NCI-H526 treated with DMSO at 0.1 percent for 48 hours (cell line): ENCODE results near the gene BCAS1.

Experiments
- DNase-seq: peaks from one replicate; lab custom pipeline; 2025; lab: John Stamatoyannopoulos, UW

Gene BCAS1

DNA sequence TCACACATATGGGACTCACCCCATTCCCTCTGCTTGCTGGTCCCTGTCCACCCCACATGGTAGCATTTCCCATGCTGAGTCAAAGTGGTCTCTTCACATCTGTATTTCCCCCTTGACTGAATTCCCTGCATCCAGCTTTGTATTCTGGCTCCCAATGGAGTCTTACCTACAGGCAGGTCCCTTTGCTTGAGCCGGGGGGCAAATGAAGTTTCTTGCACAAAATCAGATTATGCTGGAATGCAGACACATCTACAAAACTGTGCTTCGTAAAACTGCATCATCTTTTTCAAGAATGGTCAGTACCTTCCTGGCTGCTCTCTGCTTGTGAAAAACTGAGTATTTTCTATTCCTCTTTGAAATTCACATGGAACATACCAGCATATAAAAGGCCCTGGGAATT is 32.1 kb upstream of the BCAS1 start:
- no peak for DNase-seq

GRCh38 chr20:54100563-54100962 is 30.2 kb upstream of the BCAS1 start:
- no peak for DNase-seq

DNA sequence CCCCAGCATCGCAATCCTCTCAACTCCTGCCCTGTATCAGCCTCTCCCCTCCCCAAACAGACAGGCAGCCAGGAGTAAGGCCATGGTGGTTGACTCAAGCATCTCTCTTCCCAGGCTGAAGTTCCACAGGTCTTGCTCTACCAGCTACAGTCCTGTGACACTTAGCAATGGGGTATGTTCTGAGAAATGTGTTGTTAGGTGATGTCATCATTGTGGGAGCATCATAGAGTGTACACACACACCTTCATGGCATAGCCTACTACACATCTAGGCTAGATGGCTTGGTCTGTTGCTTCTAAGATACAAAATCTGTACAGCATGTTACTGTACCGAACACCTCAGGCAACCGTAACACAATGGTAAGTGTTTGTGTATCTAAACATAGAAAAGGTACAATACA is 29.5 kb upstream of the BCAS1 start:
- no peak for DNase-seq

- no peak for DNase-seq
Observed at GRCh38 chr20:54098047-54098446, 27.7 kb upstream of the BCAS1 start.

DNA sequence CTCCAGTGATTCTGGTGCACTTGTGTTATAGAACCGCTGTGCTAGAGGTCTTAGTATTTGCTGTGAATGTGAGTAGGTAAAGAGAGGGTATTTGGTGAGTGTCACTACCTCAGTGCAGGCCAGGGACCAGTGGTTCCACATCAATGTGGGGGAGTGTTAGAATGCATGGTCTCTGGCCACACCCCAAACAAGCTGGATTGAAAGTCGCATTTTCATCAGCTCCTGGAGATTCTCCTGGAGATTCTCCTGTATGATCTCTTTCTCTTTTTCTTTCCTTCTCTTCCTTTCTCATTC is 26.8 kb upstream of the BCAS1 start:
- DNase-seq: no peak

GRCh38 chr20:54095824-54096223 is 25.4 kb upstream of the BCAS1 start:
- no peak for DNase-seq

DNA sequence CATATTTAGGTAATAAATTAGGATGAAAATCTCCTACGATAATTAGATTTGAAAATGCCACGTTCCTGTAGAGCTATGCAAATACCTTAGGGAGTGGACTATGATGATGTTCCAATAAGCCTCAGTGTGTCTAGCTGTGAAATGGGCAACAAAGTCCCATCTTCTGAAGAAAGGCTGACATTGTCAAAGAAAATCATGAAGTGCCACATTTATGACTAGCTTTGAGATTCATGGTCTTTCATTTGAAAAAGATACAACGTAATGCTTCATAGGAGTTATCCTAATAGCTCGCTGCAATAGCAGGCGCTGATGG is 23.8 kb upstream of the BCAS1 start:
- DNase-seq: no peak

DNA sequence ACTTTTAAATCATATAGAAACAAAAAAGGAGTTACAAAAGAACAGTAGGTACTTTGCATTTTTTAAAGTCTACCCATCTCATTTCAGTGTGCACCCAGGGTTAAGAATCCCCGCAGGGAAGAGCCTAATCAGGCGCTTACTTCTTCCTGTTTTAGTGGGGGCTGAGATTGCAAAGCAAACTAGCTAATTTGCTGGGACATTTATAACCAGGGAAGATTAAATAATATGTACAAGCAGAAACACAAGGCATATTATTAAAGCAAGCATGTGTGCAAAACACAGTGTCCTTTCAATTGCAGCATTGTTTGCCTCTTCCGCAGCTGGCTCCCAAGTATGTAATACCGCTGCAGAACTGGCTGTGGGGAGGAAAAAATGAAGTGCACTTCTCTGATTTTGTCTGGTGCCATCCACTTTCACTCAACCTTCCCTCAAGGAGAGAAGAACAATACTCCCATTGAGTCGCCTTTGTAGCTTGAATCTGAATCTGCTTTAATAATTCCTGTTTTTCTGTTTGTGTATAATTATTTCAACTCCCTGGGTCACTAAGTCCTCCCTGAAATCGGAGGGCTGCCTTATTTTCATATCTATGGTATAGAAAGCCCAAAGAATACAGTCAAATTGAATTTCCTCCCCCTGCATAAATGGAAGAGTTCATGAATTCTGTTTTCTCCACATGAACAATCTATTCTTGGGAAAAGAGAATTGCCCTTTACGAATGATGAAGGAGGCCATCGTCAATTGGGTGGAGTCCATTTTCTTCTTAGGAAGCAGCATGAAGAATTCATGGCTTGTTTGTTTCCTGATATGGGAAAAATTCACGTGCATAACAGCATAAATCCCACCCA is 23.3 kb upstream of the BCAS1 start:
- peak; percentile 20 for DNase-seq

DNA sequence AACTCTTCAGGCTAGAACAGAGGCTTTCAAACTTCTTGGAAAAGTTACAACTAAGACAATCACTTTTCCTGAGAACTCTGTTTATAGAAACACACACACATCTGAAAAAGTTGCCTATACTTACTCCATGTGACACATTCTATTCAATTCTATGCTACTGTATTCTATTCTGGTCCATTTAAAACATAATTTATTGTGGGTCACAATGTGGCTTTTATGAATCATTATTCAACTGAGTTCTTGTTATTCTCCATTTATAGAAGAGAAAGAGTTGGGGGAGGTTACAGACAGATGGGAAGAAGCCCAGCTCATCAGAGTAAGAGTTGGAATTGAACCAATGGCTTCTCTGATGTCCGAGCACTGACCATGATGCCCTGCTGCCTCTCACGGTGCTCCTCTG is 21.6 kb upstream of the BCAS1 start:
- no peak for DNase-seq

DNA sequence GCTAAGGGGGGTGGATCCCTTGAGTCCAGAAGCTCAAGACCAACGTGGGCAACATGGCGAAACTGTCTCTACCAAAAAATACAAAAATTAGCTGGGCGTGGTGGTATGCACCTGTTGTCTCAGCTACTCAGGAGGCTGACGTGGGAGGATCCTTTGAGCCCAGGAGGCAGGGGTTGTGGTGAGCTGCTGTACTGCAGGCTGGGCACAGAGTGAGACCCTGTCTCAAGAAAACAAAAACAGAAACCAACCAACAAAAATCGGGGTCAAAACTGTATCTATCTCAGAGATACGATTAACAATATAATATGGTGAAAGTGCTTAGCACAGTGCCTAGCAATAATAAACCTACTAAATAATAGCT is 20.7 kb upstream of the BCAS1 start:
- no peak for DNase-seq

GRCh38 chr20:54090230-54091119 is 20.1 kb upstream of the BCAS1 start:
- no peak for DNase-seq

DNA sequence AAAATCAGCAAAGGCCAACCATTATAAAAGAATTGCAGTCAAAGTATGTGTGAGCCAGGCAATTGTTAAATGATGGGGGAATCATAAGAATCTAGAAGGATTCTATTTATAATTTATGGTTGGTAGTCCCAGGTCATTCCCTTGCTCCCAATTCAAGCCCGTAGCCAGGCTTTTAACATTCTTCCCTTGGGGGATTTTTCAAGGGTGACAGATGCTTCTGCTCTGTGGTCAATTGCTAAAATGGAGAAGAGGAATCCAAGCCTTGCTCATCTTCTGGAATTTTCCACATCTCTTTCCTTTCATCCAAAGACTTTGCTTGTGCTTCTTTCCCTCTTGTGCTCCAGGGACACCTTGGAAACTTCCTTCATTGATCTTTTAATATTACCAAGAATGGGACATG is 18.0 kb upstream of the BCAS1 start:
- no peak for DNase-seq

GRCh38 chr20:54086507-54087039 is 16.2 kb upstream of the BCAS1 start:
- DNase-seq: no peak

DNA sequence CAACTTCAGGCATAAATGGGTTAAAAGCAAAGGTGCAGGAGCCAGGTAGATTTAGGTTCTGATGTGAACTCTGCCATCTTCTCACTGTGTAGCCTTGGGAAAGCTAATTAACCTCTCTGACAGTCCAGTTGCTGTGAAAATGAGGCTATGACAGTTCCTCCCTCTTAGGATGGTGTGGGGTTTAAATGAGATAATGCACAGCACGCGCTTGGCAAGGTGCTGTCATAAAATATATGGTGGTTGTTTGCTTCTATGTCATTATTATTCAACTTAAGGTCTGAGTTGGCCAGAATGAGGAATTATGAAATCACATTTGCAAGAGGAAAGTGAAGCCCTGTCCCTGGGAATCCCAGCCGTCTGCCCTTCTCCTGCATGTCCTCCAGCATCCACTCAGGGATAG is 15.5 kb upstream of the BCAS1 start:
- no peak for DNase-seq

DNA sequence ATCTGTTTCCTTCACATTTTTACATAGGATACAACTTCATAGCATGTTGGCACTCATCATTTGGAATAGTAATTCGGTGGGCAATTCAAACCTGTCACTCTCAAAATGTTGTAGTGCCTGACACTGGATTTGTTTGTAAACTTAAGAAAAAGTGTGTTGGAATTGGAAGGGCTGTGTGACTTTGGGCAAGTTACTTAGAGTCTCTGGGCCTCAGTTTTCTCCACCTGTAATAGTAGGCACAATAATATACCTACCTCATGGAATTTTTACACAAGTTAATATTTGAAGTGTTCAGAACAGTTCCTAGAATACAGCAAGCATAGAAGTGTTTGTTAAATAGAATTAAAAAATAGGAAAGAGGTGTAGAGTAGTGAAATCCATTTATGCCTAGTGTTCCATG is 15.0 kb upstream of the BCAS1 start:
- no peak for DNase-seq

DNA sequence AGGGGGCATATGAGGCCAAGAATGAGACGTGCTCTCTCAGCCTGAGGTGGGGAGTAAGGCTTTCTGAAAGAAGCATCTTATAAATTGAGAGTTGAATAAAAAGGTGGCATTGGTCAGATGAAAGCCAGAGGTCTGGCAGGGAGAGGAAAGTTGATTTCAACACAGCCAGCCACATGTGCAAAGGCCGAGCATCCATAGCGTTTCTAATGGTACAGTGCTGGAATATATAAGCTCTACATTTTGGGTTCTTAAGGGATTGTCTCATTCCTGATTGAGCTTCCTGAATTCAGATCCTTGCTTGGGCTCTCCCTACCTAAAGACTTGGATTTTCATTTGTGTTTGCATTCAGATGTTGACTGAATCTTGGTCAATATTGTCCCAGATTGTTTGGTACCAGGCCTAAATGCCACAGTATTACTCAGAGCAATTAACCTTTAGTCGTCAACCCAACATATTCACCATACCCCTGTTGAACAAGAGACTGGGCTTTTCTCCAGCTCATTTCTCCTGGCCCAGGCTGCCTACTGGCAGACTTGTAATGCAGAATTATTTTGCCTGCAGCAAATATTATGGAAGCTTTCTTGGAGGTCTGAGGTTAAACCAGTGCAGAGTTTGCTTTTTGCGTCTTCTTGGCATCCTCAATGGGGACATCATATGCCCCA is 14.5 kb upstream of the BCAS1 start:
- DNase-seq: no peak

- no peak for DNase-seq
Observed at GRCh38 chr20:54084193-54084592, 13.8 kb upstream of the BCAS1 start.

DNA sequence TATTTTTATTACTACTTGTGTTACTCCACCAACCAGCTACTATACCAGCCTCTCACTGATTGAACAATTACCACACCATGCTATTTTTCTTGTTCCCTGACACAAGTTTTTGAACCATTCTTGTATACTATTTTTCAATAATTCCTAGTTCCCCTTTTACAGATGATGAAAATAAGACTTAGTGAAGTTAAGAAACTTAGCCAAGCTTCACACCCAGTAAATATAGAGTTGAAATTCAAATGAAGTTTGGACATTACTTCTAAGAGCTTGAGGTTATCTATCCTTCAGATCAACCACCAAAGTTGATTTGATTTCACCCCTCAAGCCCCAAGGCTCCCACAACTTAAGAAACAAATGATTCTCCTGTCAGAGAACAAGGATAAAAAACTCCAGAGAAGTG is 13.1 kb upstream of the BCAS1 start:
- no peak for DNase-seq

GRCh38 chr20:54082100-54082499 is 11.7 kb upstream of the BCAS1 start:
- DNase-seq: no peak

- no peak for DNase-seq
Observed at GRCh38 chr20:54079652-54080051, 9.3 kb upstream of the BCAS1 start.

DNA sequence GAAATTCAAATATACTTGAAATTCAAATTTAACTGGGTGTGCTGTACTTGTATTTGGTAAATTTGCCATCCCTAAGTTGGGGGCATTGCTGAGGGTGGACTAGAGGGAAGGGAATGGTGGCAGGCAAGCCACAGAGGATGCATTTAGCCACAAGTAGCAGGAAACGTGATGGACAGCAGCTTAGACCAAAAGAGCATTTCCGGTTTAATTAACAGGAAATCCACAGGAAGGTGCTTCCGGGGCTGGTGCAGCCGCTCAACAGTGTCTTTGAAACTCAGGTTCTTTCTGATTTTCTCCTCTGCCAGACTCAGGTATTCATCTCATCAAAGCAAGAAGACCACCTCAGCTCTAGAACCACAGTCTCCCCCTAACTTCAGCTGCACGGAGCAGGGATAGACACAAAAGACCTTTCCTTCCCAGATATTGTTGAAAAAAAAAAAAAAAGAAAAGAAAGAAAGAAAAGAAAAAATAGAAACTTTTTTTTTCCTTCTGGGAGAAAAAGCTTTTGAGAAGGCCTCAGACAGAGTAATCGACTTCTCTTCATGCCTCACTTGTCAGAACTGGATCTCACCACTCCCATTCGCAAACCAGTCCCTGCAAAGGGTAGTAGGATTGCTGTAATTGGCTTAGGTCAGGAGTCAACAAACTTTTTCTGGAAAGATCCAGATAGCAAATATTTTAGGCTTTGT is 8.0 kb upstream of the BCAS1 start:
- DNase-seq: no peak

GRCh38 chr20:54076259-54076658 is 5.9 kb upstream of the BCAS1 start:
- no peak for DNase-seq
